Fibroblast of upper back skin (primary cell): ENCODE measurements around the gene APOBEC2.
A peak's percentile ranks its signal among the peaks of the same experiment; 100 is the strongest.

Experiments used
- DNase-seq: peaks from one replicate; pipeline ENCODE4 v3.0.0-alpha.2; 2013

The APOBEC2 gene

GRCh38 chr6:41092421-41093140, 39.6 kb downstream of the APOBEC2 start:
- DNase-seq = peak; percentile 12

- no peak for DNase-seq
Observed at GRCh38 chr6:41093729-41094128, 40.7 kb downstream of the APOBEC2 start.

- peak; percentile 84 for DNase-seq
Observed at GRCh38 chr6:41097467-41098090, 44.6 kb downstream of the APOBEC2 start.

GRCh38 chr6:41098366-41098765, 45.4 kb downstream of the APOBEC2 start:
- DNase-seq = no peak

- no peak for DNase-seq
Observed at GRCh38 chr6:41100871-41101287, 47.9 kb downstream of the APOBEC2 start.

- DNase-seq = no peak
Observed at GRCh38 chr6:41103847-41104246, 50.8 kb downstream of the APOBEC2 start.

GRCh38 chr6:41111017-41111416, 58.0 kb downstream of the APOBEC2 start:
- DNase-seq = no peak
